Endothelial cell of umbilical vein (primary cell): Measurements from ENCODE around the gene DEPDC4. TPM values are rescaled to one million over a fixed set of nuclear protein-coding genes. Genes with fewer than 3 reads are reported as not detected.

Source experiments
- BruUV-seq: library from RNA; stranded (reverse); fragments of 400-500 nt; replicated peaks from 2 replicates; lab custom pipeline; 2021; lab: Mats Ljungman, UMichigan
- CTCF ChIA-PET: fragments of 300-600, 350-600 bp; sonication (Branson Sonifier 250); formaldehyde crosslinking; loops from one replicate; lab custom pipeline; 2021; ENCODE audit warnings: antibody characterized with exemption, inconsistent platforms; lab: Charles Lee
- POLR2A ChIA-PET: fragments of 300-600, 350-600 bp; sonication (Branson Sonifier 250); formaldehyde crosslinking; loops from one replicate; lab custom pipeline; 2021; ENCODE audit warnings: antibody characterized with exemption, inconsistent platforms; lab: Charles Lee
- DNase-seq: peaks from one replicate; pipeline ENCODE4 v3.0.0-alpha.2; 2011; ENCODE audit warnings: low read depth, low spot score
- FAIRE-seq: peaks from 2 replicates; lab custom pipeline; 2011; peaks lifted over from hg19 to GRCh38; lab: Jason Lieb, UNC
- H2AFZ ChIP-seq: 2 replicates; pipeline ENCODE4 v1.6.0; 2012; ENCODE audit warnings: low read depth, low read length, control low read depth, inconsistent platforms
- H3K27ac ChIP-seq: 2 replicates; pipeline ENCODE4 v1.5.1; 2011; ENCODE audit warnings: low read depth, mild to moderate bottlenecking, control low read depth, low read length, moderate library complexity; ENCODE audit not compliant: insufficient read depth
- H3K27me3 ChIP-seq, 2 experiments: 2 replicates each; pipeline versions ENCODE4 v1.6.0 to v1.6.1; 2011; ENCODE audit warnings: low read length in 2 of 2, mixed read lengths in 1 of 2; ENCODE audit not compliant: control insufficient read depth in 2 of 2, insufficient read depth in 2 of 2
- H3K36me3 ChIP-seq, 2 experiments: 2 replicates in 1 of 2; 3 replicates in 1 of 2; pipeline ENCODE4 v1.5.1; 2011; ENCODE audit warnings: low read length in 2 of 2, mild to moderate bottlenecking in 1 of 2, moderate library complexity in 1 of 2; ENCODE audit not compliant: control insufficient read depth in 2 of 2, insufficient read depth in 2 of 2; ENCODE audit errors: extremely low read depth in 1 of 2
- H3K4me1 ChIP-seq: 3 replicates; pipeline ENCODE4 v1.5.1; 2011; ENCODE audit warnings: mild to moderate bottlenecking, low read length; ENCODE audit not compliant: control insufficient read depth, insufficient read depth; ENCODE audit errors: extremely low read depth
- H3K4me2 ChIP-seq: 2 replicates; pipeline ENCODE4 v1.6.1; 2011; ENCODE audit warnings: low read length, control low read depth, mixed read lengths; ENCODE audit not compliant: insufficient read depth
- H3K4me3 ChIP-seq, 3 experiments: fragments of 200-600 bp in 1 of 3; sonication (generic), shearing (Covaris generic) in 1 of 3; replicated peaks in 1 of 3; 2 replicates each; pipeline ENCODE4 v1.5.1; 2011 to 2016; ENCODE audit warnings: control low read depth in 3 of 3, low read length in 3 of 3, mild to moderate bottlenecking in 2 of 3, inconsistent platforms in 1 of 3, low read depth in 1 of 3, moderate library complexity in 1 of 3; ENCODE audit not compliant: insufficient read depth in 1 of 3
- H3K79me2 ChIP-seq: 2 replicates; pipeline ENCODE4 v1.6.0; 2012; ENCODE audit warnings: low read length, inconsistent platforms; ENCODE audit not compliant: control insufficient read depth, insufficient read depth
- H3K9ac ChIP-seq: replicated peaks from 2 replicates; pipeline ENCODE3; 2011; ENCODE audit warnings: low read length, control low read depth; ENCODE audit not compliant: insufficient read depth; ENCODE audit errors: extremely low read depth
- H3K9me1 ChIP-seq: replicated peaks from 3 replicates; pipeline ENCODE4 v1.6.0; 2011; ENCODE audit warnings: mild to moderate bottlenecking, low read length; ENCODE audit not compliant: control insufficient read depth, insufficient read depth; ENCODE audit errors: extremely low read depth
- H3K9me3 ChIP-seq: replicated peaks from 2 replicates; pipeline ENCODE4 v1.5.1; 2012; ENCODE audit warnings: low read length, inconsistent platforms; ENCODE audit not compliant: control insufficient read depth, insufficient read depth
- H4K20me1 ChIP-seq: replicated peaks from 2 replicates; pipeline ENCODE3; 2011; ENCODE audit warnings: mild to moderate bottlenecking, low read length; ENCODE audit not compliant: control insufficient read depth, insufficient read depth; ENCODE audit errors: extremely low read depth
- EZH2 ChIP-seq: IDR thresholded peaks from 2 replicates; pipeline ENCODE4 v1.6.1; 2012; ENCODE audit warnings: borderline replicate concordance, low read depth, mild to moderate bottlenecking, moderate library complexity, low read length, inconsistent platforms; ENCODE audit not compliant: severe bottlenecking
- FOS ChIP-seq: IDR thresholded peaks from 2 replicates; pipeline ENCODE4 v1.6.1; 2011; ENCODE audit warnings: mild to moderate bottlenecking, low read length, moderate library complexity, borderline replicate concordance; ENCODE audit not compliant: insufficient read depth
- GATA2 ChIP-seq: IDR thresholded peaks from 2 replicates; pipeline ENCODE4 v1.7.0; 2011; ENCODE audit warnings: low read depth, mild to moderate bottlenecking, moderate library complexity, mixed read lengths, low read length; ENCODE audit not compliant: insufficient read length, insufficient read depth
- JUN ChIP-seq: IDR thresholded peaks from 2 replicates; pipeline ENCODE4 v1.6.1; 2011; ENCODE audit warnings: borderline replicate concordance, low read depth; ENCODE audit not compliant: insufficient read length, insufficient read depth
- MYC ChIP-seq: IDR thresholded peaks from one replicate; pipeline ENCODE4 v1.6.1; 2011; ENCODE audit warnings: mild to moderate bottlenecking, low read depth, low read length
- POLR2A ChIP-seq: IDR thresholded peaks from 2 replicates; pipeline ENCODE4 v1.6.1; 2012; ENCODE audit warnings: low read depth, mild to moderate bottlenecking, control low read depth, low read length
- POLR2AphosphoS5 ChIP-seq: IDR thresholded peaks from 2 replicates; pipeline ENCODE4 v1.6.1; 2012; ENCODE audit warnings: low read depth, mild to moderate bottlenecking, control low read depth, low read length, moderate library complexity; ENCODE audit not compliant: insufficient read depth
- dilution Hi-C: fragments of 300-500 bp; cut with MboI; formaldehyde crosslinking; loops from one replicate; pipeline ENCODE4 v1.15.0; 2019; ENCODE audit warnings: low sequenced_read_pairs; ENCODE audit not compliant: extremely low pct_ligation_motif_present
- intact Hi-C: fragments of 100-400 bp; cut with micrococcal nuclease; formaldehyde crosslinking; loops from one replicate; pipeline ENCODE4 v1.10.0; 2022
- polyA plus RNA-seq, 4 experiments: library from polyadenylated mRNA; depleted of rRNA in 3 of 4; stranded (reverse) in 3 of 4; unstranded in 1 of 4; fragments of >200 nt; gene quantifications; 2 replicates each; pipeline versions ENCODE4 v1.2.1 to v1.2.3, GENCODE V29; 2011 to 2012; ENCODE audit warnings: missing spikeins in 1 of 4
- total RNA-seq: library from RNA; stranded (reverse); gene quantifications from 2 replicates; pipeline ENCODE4 v1.2.3, GENCODE V29; 2021
- TF ChIP-seq, protein P1 (sequence below), 2 donors: IDR thresholded peaks; 1 replicate in 1 of 2; 2 replicates in 1 of 2; pipeline ENCODE4 v1.5.1; 2011; ENCODE audit warnings: low read length in 2 of 2, mild to moderate bottlenecking in 2 of 2, moderate library complexity in 2 of 2, control low read depth in 1 of 2, inconsistent platforms in 1 of 2, low read depth in 1 of 2; ENCODE audit not compliant: insufficient read depth in 1 of 2; ENCODE audit errors: extremely low read depth in 1 of 2
- TF ChIP-seq, protein P2 (sequence below): IDR thresholded peaks from 2 replicates; pipeline ENCODE4 v1.6.1; 2011; ENCODE audit not compliant: insufficient read depth, insufficient read length

The DEPDC4 gene
- total and polyA plus RNA-seq, 2 donors (not counting 3 experiments of a cell fraction or from before 2014, with no cell fraction given), result 0.15 to 0.66 TPM

DNA sequence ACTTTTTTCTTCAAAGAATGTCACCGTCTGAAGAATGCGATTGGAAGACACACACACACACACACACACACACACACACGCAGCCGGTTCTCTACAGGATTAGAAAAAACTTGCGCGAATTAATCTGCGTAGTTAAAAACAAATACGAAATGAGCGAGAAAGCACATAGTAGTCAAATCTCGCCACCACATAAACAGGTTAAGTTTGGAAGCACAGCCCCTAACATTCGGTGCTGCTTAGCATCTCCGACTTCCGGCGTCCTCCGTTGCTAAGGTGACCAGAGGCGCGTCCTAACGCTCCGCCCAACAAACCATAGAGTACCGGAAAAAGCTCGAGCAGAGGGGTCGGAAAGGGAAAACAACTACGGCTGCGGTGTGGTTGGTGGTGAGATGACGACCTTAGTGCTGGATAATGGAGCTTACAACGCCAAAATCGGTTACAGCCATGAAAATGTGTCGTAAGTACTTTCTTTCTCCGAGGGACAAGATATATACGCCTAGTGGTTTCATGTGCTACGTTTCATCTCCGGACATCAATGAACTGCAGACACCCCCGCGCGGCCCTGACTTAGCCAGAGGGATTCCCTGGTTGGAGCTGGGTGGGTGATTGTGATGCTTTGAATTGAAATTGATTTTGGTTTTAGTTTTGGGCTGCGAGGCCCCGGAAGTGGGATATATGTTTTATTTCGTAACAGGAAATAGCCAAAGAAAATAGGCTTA, 66.3 kb downstream of the DEPDC4 start, which contains the start of gene ACTR6:
Gene ACTR6 (plus strand): TSS at position 353 of the 719 bp plus-strand sequence. CDS start 37 bp downstream, at position 390.
- H3K4me2 ChIP-seq, result peak within 1 kb of the TSS; percentile 100
- peak within 1 kb of the TSS; percentile 74 for H3K27ac ChIP-seq
- BruUV-seq, result TSS peak; percentile 90
- no peaks in the 10 kb centered on the region for H4K20me1 ChIP-seq
- H3K9ac ChIP-seq, result peak within 1 kb of the TSS; percentile 95
- CTCF ChIA-PET, result interaction anchor here (0.8 to 2.3 kb wide), 12 partner anchors 12 to 204 kb away, joined by 3 to 17 read pairs (median 4); partner anchors contain the start of genes DEPDC4 and SCYL2
- peak within 1 kb of the TSS; percentile 99 for H2AFZ ChIP-seq
- no peaks in the 10 kb centered on the region for H3K9me1 ChIP-seq
- peaks cover 15% of the 10 kb centered on the region for H3K79me2 ChIP-seq
- no peaks in the 10 kb centered on the region for H3K36me3 ChIP-seq
- FAIRE-seq, result peak; percentile 93
- POLR2A ChIA-PET, result no interaction called here
- DNase-seq, result peak; percentile 96
- no peaks in the 10 kb centered on the region for H3K9me3 ChIP-seq
- intact Hi-C loops (loop anchor here (1.0 to 10.0 kb wide), 5 partner anchors 46 to 1864 kb away; partner anchors contain the start of genes BLTP3B, DEPDC4, SCYL2 and WASHC3), dilution Hi-C loops (no loop called here)
- TF ChIP-seq EZH2 (no peak), FOS (no peak), POLR2AphosphoS5 (peak; percentile 66), JUN (no peak), POLR2A (peak; percentile 83), MYC (no peak), GATA2 (no peak)
- TF ChIP-seq, protein P1, sequence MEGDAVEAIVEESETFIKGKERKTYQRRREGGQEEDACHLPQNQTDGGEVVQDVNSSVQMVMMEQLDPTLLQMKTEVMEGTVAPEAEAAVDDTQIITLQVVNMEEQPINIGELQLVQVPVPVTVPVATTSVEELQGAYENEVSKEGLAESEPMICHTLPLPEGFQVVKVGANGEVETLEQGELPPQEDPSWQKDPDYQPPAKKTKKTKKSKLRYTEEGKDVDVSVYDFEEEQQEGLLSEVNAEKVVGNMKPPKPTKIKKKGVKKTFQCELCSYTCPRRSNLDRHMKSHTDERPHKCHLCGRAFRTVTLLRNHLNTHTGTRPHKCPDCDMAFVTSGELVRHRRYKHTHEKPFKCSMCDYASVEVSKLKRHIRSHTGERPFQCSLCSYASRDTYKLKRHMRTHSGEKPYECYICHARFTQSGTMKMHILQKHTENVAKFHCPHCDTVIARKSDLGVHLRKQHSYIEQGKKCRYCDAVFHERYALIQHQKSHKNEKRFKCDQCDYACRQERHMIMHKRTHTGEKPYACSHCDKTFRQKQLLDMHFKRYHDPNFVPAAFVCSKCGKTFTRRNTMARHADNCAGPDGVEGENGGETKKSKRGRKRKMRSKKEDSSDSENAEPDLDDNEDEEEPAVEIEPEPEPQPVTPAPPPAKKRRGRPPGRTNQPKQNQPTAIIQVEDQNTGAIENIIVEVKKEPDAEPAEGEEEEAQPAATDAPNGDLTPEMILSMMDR (IDR thresholded peaks at IDR 0.05; ENCODE audit: extremely low read depth in 1 of 2, insufficient read depth in 1 of 2, low read depth in 1 of 2, low read length in 2 of 2), result no peak
- TF ChIP-seq, protein P2, sequence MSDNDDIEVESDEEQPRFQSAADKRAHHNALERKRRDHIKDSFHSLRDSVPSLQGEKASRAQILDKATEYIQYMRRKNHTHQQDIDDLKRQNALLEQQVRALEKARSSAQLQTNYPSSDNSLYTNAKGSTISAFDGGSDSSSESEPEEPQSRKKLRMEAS, result peak; percentile 44
- peak within 1 kb of the TSS; percentile 74 to 99 (median 95) for H3K4me3 ChIP-seq
- H3K27me3 ChIP-seq, result no peaks in the 10 kb centered on the region
- H3K4me1 ChIP-seq, result peaks cover 4% of the 10 kb centered on the region
